ENCODE measurements around the gene SNAPC4.

Gene SNAPC4, protein sequence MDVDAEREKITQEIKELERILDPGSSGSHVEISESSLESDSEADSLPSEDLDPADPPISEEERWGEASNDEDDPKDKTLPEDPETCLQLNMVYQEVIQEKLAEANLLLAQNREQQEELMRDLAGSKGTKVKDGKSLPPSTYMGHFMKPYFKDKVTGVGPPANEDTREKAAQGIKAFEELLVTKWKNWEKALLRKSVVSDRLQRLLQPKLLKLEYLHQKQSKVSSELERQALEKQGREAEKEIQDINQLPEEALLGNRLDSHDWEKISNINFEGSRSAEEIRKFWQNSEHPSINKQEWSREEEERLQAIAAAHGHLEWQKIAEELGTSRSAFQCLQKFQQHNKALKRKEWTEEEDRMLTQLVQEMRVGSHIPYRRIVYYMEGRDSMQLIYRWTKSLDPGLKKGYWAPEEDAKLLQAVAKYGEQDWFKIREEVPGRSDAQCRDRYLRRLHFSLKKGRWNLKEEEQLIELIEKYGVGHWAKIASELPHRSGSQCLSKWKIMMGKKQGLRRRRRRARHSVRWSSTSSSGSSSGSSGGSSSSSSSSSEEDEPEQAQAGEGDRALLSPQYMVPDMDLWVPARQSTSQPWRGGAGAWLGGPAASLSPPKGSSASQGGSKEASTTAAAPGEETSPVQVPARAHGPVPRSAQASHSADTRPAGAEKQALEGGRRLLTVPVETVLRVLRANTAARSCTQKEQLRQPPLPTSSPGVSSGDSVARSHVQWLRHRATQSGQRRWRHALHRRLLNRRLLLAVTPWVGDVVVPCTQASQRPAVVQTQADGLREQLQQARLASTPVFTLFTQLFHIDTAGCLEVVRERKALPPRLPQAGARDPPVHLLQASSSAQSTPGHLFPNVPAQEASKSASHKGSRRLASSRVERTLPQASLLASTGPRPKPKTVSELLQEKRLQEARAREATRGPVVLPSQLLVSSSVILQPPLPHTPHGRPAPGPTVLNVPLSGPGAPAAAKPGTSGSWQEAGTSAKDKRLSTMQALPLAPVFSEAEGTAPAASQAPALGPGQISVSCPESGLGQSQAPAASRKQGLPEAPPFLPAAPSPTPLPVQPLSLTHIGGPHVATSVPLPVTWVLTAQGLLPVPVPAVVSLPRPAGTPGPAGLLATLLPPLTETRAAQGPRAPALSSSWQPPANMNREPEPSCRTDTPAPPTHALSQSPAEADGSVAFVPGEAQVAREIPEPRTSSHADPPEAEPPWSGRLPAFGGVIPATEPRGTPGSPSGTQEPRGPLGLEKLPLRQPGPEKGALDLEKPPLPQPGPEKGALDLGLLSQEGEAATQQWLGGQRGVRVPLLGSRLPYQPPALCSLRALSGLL (N-terminal part only)

GRCh38 chr9:136400038-136400834, at the start of gene SNAPC4:
SNAPC4 (minus strand) TSS chr9:136400170; CDS start chr9:136398428, 1,742 bp downstream.
- DNase-seq: peak; percentile 85

DNA sequence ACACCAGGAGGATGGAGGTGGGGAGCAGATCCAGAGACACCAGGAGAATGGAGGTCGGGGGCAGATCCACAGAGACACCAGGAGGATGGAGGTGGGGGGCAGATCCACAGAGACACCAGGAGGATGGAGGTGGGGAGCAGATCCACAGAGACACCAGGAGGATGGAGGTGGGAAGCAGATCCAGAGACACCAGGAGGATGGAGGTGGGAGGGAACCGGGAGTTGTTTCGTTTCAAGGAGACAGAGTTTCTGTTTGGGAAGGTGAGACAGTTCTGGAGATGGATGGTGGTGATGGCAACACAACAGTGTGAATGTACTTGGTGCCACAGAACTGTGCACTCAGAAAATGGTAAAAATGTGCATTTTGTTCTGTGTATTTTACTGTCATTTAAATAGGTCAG, 48.7 kb upstream of the SNAPC4 start:
- no peak for DNase-seq

DNA sequence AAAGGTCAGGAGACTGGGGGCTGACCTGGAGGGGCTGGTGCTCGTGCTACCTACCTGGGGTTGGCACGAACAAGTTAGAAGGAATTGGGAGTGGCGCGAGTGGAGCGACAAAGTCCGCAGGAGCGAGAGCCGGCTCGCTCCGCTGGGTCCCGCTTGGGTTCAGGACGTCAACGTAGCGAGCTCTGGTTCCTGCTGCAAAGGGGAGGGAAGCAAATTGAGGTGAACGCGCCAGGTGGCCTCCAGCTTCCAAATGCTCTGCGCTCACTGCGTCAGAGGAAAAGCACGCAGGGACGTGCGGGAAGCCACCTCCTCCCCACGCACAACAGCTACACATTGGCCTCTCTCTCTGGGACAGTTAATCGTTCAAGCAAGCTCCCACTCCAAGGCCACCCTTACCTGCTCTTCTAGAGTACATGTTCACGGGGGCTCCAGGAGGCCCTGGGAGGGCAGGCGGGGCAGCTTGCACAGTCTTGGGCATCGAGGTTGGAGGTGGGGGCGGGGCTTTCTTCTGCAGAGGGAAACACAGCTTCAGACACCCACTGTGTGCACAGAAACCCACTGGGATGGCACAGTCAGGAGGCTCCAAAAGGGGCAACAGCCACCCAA, 47.3 kb upstream of the SNAPC4 start:
- no peak for DNase-seq

GRCh38 chr9:136445799-136446198, 45.8 kb upstream of the SNAPC4 start:
- DNase-seq: no peak

- no peak for DNase-seq
Measured at GRCh38 chr9:136444102-136444501, 44.1 kb upstream of the SNAPC4 start.

DNA sequence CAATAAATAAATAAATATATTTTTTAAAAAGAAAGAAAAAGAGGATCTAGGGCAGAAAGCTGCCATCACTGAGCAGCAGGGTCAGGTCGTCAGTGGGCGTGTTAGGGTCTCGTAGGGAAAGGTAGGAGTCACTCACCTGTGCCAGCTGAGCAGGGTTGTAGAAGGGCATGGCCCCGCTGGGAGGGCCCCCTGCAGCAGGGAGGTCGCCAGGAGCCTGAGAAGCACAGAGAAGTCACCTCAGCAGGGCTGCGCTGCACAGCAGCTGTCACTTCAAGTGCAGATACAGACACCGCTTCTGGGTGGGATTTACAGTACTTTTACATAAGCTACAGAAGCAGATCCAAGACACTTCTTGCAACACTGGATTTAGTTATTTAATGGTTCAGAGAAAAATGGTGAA, 43.7 kb upstream of the SNAPC4 start:
- DNase-seq: no peak

GRCh38 chr9:136443087-136443486, 43.1 kb upstream of the SNAPC4 start:
- DNase-seq: no peak

DNA sequence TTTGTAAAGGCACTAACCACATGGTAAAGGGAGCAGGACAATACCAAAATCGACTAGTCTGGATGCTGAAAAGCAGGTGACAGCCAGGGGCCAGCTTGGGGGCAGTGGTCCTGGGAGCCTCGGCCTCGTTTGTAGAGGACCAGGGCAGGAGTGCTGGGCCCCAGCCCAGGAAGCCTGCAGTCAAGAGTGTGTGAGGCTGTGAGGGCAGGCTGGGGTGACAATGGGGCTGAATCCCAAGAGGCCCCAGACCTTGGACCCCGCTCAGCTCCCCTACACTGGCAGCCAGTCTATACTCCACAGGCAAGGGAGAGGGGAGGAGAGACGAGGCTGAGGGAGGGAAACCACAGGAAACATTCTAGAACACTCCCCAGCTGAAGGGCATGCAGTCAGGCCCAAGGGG, 42.3 kb upstream of the SNAPC4 start:
- no peak for DNase-seq

DNA sequence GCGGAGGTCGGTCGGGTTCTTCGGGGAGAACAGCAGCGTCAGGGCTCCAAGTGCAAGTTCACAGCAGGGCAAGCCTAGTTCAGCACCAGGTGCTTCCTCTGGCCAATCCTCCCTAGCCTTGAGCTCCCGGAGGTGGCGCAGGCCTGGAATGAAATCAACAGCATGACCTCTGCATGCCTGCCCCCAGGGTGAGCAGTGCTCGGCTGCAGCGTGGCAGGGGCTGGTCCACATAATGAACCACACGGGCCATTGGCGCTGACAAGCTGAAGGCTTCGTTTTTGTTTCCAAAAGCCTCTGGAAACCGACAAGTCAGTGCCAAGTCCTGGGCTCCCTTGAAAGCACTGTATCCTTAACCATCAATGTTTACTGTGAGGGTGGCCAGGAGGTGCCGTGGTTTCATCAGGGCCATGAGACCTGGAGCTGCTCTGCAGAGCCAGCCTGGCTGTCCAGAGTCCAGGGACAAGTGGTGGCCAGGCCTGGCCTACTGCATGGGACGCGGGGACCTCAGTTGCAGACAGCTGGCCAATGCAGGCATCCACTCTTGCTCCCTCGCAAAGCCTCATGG, 41.8 kb upstream of the SNAPC4 start:
- DNase-seq: no peak

GRCh38 chr9:136441191-136441680, 41.3 kb upstream of the SNAPC4 start:
- no peak for DNase-seq

DNA sequence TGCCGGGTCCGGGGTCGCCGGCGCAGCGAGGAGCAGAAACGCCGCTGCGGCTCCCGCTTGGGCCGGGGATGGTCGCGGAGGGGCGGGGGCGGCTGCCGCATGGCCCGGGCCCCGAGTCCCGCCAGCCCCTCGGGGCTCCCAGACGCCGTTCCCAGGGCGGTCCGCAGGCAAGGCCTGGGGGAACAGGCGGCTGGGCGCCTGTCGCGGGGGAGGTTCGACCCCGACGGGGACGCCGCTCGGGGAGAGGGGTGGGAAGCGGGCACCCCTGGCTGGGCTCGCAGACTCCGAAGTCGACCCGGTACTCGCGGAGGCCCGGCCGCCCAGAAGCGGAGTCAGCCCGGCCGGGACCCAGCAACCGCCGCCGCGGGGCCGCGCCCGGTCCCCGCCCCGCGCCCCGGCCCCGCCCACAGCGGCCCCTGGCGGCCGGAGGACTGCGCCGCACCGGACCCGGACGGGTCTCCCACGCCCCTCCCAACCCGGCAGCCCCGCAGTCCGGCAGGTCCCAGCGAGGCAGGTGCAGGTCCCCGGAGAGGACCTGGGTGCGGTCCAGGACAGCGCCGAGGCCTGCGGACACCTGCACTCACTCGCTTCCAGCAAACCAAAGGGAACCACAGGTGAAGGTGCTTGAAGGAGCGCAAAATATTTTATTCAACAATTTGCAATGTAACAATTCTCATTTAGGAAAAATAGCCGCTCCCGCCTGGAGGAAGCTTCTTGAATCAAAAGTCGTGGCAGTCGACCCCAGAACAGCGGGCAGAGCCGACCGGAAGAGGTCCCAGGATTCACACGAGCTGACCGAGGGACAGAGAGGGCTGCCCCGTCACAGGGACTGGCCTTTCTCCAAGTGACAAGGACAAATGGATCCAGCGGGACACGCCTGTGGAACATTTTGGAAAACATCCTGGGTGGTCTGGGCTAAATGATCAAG, 39.8 kb upstream of the SNAPC4 start, which contains the start of gene INPP5E:
Gene INPP5E (minus strand): TSS at position 365 of the 928 bp plus-strand sequence. CDS start 426 bp downstream, outside the sequence.
- peak; percentile 76 for DNase-seq

- peak; percentile 57 for DNase-seq
Measured at GRCh38 chr9:136438548-136439480, 38.8 kb upstream of the SNAPC4 start.

GRCh38 chr9:136437839-136438547, 38.0 kb upstream of the SNAPC4 start:
- DNase-seq: no peak

- DNase-seq: no peak
Measured at GRCh38 chr9:136437430-136437829, 37.5 kb upstream of the SNAPC4 start.

GRCh38 chr9:136436055-136436634, 36.2 kb upstream of the SNAPC4 start:
- DNase-seq: no peak

DNA sequence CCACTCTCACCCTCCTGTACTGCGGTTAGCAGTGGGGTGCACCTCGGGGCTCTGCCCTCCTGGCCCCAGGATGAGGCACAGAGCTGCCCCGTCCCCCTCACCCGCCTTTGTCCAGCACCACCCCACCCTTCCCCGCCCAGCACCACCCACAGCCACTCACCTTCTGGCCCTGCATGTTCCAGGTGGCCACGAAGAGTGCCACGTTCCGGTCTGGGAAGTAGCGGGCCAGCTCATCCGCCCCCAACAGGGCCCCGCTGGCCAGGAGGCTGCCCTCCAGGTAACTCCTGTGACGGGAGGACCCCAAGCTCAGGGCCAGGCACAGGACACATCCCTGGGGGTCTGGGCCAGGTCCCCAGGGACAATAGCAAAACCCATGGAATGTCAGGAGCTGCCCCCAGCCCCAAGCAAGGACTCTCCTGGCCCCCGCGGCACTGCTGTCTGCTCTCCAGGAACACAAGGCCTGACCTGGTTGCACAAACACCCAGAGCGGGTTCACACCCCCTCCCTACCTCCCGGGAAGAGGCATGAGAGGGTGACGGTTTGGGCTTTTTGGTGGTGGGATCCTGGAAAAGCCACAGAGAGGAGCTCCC, 34.7 kb upstream of the SNAPC4 start:
- DNase-seq: no peak

Data from stimulated activated CD4-positive, alpha-beta T cell treated with anti-CD3 and anti-CD28 coated beads, Interleukin-1b, Interleukin-23, amount 100 ng/mL, for 48 hours (primary cell).